Left lung (tissue), 10 donors: ENCODE results near the gene GPC5. TPM values are rescaled to one million over a fixed set of nuclear protein-coding genes. Genes with fewer than 3 reads are reported as not detected.

Source experiments
- ATAC-seq: fragments of 200-7000 bp; cut with Tn5 transposase; one replicate; pipeline ENCODE4 v1.9.1; 2020; ENCODE audit warnings: moderate library complexity
- DNase-seq, 4 donors: peaks; one replicate each; pipeline ENCODE4 v3.0.0-alpha.2; 2013 to 2020
- H3K27ac ChIP-seq, 2 donors: fragments of 200-600 bp; sonication (generic) in 1 of 2; one replicate each; pipeline versions ENCODE4 v1.5.0 to v1.8.0; 2020 to 2021
- H3K27me3 ChIP-seq, 2 donors: fragments of 200-600 bp; sonication (generic) in 1 of 2; one replicate each; pipeline versions ENCODE4 v1.5.0 to v1.8.0; 2020 to 2021
- H3K36me3 ChIP-seq, 2 donors: fragments of 200-600 bp; sonication (generic) in 1 of 2; one replicate each; pipeline versions ENCODE4 v1.5.0 to v1.8.0; 2020 to 2021
- H3K4me1 ChIP-seq, 2 donors: fragments of 200-600 bp; one replicate each; pipeline ENCODE4 v1.8.0; 2021
- H3K4me3 ChIP-seq, 2 donors: fragments of 200-600 bp; sonication (generic) in 1 of 2; one replicate each; pipeline versions ENCODE4 v1.5.0 to v1.8.0; 2020 to 2021; ENCODE audit warnings: mild to moderate bottlenecking in 1 of 2
- H3K9me3 ChIP-seq, 2 donors: fragments of 200-600 bp; sonication (generic) in 1 of 2; one replicate each; pipeline versions ENCODE4 v1.5.0 to v1.8.0; 2020 to 2021
- intact Hi-C, 2 donors: fragments of 100-400 bp; cut with DNase I; formaldehyde crosslinking; loops; one replicate each; pipeline versions ENCODE4 v1.11.2 to v1.14.2; 2022
- polyA plus RNA-seq, 6 donors: library from polyadenylated mRNA; unstranded; fragments of 120-200 nt; gene quantifications; one replicate each; pipeline ENCODE4 v1.2.1, GENCODE V29; 2013; ENCODE audit not compliant: insufficient read length in 6 of 6
- total RNA-seq, 2 donors: library from RNA; stranded (reverse); fragmentation: NEBNext Ultra II Directional; extraction: Animal tissue kit (Norgen Biotek cat#: 25700); gene quantifications; one replicate each; pipeline ENCODE4 v1.2.1, GENCODE V29; 2021
- TF ChIP-seq, protein P1 (sequence below), 2 donors: fragments of 200-600 bp; sonication (generic) in 1 of 2; IDR thresholded peaks; one replicate each; pipeline versions ENCODE4 v1.5.0 to v1.8.0; 2021; ENCODE audit warnings: antibody characterized with exemption in 2 of 2
- donor health status: DM: no; HTN: yes; CAD: no.
- donor health status: DM: no; HTN: no; CAD: no.

The GPC5 gene
- total and polyA plus RNA-seq, 8 donors = 9.2 to 19.5 (median 11.5) TPM

DNA sequence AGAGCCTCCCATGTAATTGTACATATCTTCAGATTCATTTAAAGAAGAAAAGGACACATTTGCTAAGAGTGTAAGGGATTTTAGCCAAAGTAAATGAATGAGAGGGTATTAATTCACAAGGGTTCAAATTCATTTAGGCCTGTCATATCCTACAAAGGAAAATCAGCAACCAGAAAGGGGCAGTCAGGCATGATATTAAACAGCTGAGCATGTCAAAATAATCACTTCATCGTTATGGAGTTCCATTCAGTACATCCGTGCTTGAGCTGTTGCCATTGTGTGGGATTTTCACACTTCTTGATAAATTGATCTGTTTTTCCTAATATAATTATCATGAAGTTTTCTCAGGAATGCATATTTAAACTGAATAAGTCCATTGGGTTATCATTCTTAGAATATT, 567.1 kb downstream of the GPC5 start:
- Histone ChIP-seq H3K36me3 (no peaks in the 10 kb centered on the region), H3K27ac (no peak overlapping the region), H3K4me3 (no peak overlapping the region), H3K27me3 (no peaks in the 10 kb centered on the region), H3K4me1 (no peaks in the 10 kb centered on the region), H3K9me3 (peaks cover 0 to 12% of the 10 kb centered on the region in 2 donors)
- TF ChIP-seq, protein P1, sequence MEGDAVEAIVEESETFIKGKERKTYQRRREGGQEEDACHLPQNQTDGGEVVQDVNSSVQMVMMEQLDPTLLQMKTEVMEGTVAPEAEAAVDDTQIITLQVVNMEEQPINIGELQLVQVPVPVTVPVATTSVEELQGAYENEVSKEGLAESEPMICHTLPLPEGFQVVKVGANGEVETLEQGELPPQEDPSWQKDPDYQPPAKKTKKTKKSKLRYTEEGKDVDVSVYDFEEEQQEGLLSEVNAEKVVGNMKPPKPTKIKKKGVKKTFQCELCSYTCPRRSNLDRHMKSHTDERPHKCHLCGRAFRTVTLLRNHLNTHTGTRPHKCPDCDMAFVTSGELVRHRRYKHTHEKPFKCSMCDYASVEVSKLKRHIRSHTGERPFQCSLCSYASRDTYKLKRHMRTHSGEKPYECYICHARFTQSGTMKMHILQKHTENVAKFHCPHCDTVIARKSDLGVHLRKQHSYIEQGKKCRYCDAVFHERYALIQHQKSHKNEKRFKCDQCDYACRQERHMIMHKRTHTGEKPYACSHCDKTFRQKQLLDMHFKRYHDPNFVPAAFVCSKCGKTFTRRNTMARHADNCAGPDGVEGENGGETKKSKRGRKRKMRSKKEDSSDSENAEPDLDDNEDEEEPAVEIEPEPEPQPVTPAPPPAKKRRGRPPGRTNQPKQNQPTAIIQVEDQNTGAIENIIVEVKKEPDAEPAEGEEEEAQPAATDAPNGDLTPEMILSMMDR (IDR thresholded peaks at IDR 0.05) = no peak
- DNase-seq = no peak
- no peak for ATAC-seq
- intact Hi-C loops = no loop called here

- intact Hi-C loops = no loop called here
- H3K4me1 ChIP-seq = no peaks in the 10 kb centered on the region
- H3K9me3 ChIP-seq = peaks cover 0 to 20% of the 10 kb centered on the region in 2 donors
- DNase-seq (no peak), ATAC-seq (no peak)
- no peak overlapping the region for H3K4me3 ChIP-seq
- TF ChIP-seq, protein P1 (IDR thresholded peaks at IDR 0.05) = no peak
- no peaks in the 10 kb centered on the region for H3K36me3 ChIP-seq
- H3K27ac ChIP-seq = no peak overlapping the region
- H3K27me3 ChIP-seq = no peaks in the 10 kb centered on the region
These were observed 580.1 kb downstream of the GPC5 start for GRCh38 chr13:91978571-91978970.

DNA sequence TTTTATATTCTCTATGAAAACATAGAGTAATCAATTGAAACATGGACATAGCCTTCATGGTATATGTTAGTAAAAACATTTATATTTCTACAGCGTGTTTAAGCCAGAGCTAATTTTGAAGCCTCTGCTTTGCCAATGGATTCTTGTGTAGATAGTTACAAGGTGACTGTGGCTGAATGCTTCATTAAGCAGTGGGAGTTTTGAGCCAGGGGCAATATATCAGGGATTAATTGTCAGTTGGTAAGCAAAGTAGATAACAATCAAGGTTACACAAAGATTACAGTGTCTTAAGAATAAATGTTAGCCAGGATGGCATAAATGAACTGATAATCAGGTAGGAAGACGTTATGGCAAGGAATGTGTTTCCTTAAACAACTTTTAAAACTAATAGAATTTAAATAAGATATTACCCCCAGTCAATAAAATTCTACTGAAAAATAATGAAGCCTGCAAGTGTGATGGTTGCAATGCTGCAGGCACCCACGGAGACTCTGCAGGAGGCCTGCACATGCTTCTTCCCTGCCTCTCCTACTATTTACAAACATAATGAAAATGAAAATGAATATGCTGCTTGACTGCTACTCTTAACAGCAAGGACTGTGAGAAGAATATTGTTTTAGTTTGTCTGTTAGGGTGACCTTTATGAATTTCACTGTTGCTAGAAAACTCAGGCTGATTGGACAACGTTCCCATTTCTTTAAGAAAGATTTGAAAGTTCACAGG, 588.5 kb downstream of the GPC5 start:
- Histone ChIP-seq H3K4me3 (no peak overlapping the region), H3K27me3 (no peaks in the 10 kb centered on the region), H3K9me3 (no peaks in the 10 kb centered on the region), H3K27ac (no peak overlapping the region), H3K36me3 (no peaks in the 10 kb centered on the region), H3K4me1 (no peaks in the 10 kb centered on the region)
- intact Hi-C loops = no loop called here
- DNase-seq (no peak), ATAC-seq (no peak)
- TF ChIP-seq, protein P1 (IDR thresholded peaks at IDR 0.05) = no peak

GRCh38 chr13:91988331-91988730, 589.9 kb downstream of the GPC5 start:
- Histone ChIP-seq H3K4me3 (no peak overlapping the region), H3K36me3 (no peaks in the 10 kb centered on the region), H3K4me1 (no peaks in the 10 kb centered on the region), H3K9me3 (no peaks in the 10 kb centered on the region), H3K27me3 (no peaks in the 10 kb centered on the region), H3K27ac (no peak overlapping the region)
- intact Hi-C loops = no loop called here
- no peak for DNase-seq
- TF ChIP-seq, protein P1 (IDR thresholded peaks at IDR 0.05) = no peak
- no peak for ATAC-seq

- H3K36me3 ChIP-seq = no peaks in the 10 kb centered on the region
- ATAC-seq (no peak), DNase-seq (peak in 1 of 4 donors; percentile 43)
- H3K27ac ChIP-seq = no peak overlapping the region
- no peaks in the 10 kb centered on the region for H3K4me1 ChIP-seq
- H3K9me3 ChIP-seq = peaks cover 0 to 5% of the 10 kb centered on the region in 2 donors
- intact Hi-C loops = no loop called here
- TF ChIP-seq, protein P1 (IDR thresholded peaks at IDR 0.05) = no peak
- no peak overlapping the region for H3K4me3 ChIP-seq
- no peaks in the 10 kb centered on the region for H3K27me3 ChIP-seq
These were observed 614.4 kb downstream of the GPC5 start for GRCh38 chr13:92012787-92013186.
